GM19351 (cell line): ENCODE measurements around the gene CHAD.
A peak's percentile ranks its signal among the peaks of the same experiment; 100 is the strongest.
"Not testable (repeated sequence)": the region's sequence is repeated elsewhere in the genome, so short reads cannot be mapped to it uniquely, and the experiment has no call there.

Experiments used
- ATAC-seq: cut with Tn5 transposase; IDR thresholded peaks from one replicate; pipeline ENCODE4 v1.9.1; 2021; ENCODE audit warnings: mild to moderate bottlenecking, moderate library complexity; ENCODE audit not compliant: unreplicated experiment

The CHAD gene

DNA sequence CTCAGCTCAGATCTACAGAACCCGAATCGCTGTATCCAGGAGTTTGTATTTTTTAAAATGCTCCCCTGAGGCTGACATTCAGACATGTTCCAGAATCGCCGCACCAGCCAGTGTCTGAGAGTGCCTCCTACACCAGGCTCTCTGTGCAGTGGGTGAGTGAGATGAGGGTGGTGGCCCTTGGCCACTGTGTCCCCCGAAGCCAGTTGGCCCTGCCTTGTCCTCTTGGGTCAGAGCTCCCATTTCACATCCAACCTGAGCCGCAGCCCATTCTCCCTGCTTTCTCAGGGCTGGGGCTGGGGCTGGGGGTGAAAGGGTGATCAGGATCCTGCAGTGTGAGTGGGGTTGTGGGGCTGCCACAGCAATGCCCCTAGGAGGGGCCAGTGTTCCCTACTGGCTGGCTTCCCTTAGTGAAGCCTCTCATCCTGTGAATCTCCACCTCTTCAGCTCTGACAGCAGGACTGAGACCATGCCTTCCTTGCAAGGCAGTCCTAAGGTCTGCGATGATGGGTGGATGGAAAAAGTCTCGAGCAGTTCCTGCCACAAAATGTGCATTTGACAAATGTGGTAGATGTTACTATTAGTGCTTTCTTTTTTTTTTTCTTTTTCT lies 26.6 kb upstream of the CHAD start:
- no peak for ATAC-seq

DNA sequence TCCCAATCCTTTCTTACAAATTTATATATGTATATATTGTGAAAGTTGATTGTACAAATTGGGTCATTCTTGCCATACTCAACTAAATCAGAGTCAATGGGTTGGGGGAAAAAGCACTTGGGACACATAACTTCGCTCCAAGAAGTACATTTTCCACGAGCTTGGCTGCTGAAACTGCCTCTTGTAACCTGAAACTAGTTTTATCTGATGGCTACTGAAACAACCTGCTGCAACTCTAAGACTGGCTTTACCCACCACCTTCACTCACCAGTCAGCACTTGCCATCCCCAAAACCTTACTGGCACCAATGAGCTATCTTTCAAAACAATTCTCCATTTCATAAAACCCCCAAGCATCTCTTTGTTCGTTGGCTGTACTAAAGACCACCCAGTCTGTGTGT lies 25.1 kb upstream of the CHAD start:
- ATAC-seq = no peak

DNA sequence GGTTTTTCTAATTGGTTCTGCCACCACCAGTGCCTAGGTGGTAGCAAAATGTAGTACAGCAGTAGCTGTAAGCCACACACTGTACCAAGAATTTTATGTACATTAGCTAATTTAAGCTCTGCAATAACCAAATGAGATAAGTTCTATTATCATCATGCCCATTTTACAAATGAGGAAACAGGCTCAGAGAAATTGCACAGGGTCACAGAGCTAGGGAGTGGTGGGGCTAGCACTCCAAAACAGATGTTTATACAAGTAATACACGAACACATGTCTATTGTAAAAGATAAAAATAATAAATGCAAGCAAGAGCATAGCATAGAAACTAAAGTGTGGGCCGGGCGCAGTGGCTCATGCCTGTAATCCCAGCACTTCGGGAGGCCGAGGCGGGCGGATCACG lies 23.5 kb upstream of the CHAD start:
- ATAC-seq = no peak

DNA sequence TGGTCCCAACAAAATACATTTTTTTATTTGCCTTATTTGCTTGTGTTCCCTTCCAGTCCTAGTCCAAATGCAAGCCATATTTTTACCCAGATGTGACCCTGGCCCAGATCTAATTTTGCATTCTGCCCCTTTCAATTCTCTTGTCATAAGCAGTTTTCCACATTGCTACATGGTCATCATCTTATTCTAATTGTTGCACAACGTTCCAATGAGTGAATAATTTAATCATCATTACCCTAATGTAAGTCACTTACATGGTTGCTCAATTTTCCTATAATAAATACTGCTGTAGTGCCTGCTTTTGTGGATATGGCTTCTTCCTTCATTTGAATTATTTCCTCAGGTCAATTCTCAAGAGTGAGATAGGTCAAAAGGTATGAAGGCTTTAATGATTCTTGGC lies 22.8 kb upstream of the CHAD start:
- ATAC-seq = no peak

DNA sequence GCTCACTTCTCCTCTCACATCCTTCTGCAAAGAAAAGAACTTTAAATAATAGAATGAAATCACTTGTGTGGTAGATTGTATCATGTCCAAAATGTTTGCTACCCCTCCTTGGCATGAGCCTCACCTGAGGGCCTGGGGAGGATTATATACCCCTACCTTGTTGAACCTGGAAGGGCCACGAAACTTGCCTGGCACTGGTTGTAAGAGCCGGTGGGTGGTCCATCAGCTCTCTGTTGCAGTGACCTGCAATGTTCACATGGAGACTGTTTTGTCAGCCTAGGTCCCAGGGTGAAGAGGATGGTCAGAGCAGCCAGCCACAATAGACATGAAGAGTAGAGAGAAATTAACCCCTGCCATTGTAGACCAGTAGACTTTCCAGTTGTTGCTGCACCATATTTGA lies 20.2 kb upstream of the CHAD start:
- no peak for ATAC-seq

DNA sequence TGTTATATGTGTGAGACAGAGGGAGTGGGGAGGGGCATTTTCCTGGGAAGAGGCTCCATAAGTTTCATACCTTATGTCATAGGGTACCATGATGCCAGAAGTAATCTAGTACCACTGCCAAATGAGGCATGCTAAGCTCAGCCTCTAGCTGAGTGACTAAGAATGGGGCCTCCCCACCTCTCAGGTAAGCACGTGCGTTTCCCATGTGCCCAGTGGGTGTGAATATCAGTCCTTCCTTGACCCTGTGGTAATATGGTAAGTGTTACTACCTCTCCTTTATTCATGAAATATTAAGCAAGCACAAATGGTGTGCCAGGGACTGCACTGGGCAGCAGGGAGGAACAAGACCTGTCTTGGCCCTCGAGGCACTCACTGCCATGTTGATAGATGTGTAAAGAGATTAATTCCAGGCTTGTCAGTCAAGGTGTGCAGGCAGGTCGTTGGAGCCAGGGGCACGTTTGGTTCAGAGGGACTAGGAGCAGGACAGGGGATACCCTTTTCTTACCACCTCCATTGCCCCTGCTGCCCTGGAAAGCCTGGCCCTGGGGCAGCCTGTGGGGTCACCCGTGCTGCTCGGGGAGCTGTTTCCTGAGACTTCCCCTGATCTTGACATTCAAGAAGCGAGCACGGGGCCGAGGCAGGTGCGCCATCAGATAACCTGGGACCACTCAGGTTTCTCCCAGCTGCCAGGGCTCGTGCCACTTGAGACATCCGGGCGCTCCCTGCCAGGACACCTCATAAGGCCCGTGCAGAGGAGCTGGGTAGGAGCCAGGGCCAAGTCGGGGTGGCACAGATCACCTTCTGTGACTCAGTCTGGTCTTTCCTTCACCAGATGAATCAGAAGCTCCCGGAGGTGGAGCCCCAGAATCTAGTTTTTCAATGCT lies 18.8 kb upstream of the CHAD start:
- no peak for ATAC-seq

DNA sequence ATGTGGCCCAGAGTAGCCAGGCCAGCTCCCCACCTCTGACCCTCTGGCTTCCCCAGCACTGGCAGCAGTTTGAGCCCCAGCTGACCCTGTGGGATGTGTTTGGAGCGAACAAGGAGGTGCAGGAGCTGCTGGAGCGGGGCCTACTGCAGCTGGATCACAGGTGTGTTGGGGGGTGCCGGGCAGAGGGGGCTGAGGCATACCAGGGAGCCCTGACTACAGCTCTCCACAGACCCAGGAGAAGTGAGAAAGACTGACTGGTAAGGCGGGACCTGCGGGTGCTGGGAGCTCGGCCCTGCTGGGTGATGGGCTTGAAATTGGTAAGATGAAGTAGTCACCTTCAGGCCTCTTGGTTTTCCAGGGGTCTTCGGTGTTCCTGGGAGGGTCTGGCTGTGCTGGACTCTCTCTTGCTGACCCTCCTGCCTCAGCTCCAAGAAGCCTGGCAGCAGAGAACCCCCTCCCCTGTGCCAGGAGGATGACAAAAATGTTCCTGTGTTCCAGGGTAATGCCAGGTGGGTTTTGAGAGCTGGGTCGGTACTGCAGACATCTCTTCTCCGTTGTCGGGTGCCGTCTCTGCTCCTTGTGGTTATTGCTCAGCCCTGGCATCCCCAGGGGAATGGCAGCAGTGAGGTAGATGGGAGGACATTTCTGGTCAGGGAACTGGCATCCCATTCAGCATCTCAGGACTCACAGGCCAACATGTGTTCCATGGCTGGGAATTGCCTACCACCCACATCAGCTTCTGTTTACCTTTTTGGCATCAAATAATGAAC lies 15.9 kb upstream of the CHAD start:
- no peak for ATAC-seq

DNA sequence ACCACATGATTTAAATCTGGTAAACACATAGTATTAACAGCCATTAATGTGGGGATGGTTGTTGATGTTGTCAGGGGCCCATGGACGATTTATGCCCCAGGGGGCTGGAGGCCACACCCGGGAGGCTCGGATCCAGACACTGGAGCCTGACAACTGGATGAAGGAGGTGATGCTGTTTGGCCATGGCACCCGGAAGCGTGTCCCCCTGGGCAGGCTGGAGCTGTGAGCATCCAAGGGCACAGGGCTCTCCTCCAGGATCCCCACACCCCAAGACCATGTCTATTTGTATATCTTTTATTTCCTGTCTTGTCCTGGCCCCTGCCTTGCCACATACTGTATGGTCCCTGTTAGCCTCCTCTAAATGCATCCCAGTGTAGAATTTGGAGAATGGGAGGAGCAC lies 14.6 kb upstream of the CHAD start:
- no peak for ATAC-seq

DNA sequence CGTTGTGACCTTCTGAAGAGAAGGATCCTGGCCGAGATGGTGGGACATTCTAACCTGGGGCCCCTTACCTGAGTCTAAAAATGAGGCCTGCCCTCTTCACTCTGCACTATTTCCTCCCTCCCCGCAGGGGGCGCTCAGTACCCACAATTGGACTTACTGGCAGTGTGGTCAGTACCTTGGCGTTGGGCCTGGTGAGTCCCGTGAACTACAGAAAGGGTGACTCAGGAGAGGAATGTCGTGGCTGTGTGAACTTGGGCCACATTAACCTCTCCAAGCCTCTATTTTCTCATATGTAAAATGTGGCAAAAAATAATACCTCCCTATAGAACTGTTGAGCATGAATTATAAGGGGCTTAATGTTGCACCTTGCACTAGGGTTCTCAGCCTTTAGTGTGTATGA lies 13.8 kb upstream of the CHAD start:
- ATAC-seq = peak; percentile 34

DNA sequence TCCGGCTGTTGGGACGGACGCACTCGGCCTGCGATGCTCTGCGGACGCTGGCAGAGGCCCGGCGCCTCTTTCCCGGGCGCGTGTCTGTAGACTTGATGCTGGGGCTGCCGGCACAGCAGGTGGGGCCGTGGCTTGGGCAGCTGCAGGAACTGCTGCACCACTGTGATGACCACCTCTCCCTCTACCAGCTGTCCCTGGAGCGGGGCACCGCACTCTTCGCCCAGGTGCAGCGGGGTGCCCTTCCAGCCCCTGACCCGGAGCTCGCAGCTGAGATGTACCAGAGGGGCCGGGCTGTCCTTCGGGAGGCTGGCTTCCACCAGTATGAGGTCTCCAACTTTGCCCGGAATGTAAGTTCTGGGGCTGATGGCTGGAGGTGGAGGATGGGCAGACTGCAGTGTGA lies 13.4 kb upstream of the CHAD start:
- no peak for ATAC-seq

DNA sequence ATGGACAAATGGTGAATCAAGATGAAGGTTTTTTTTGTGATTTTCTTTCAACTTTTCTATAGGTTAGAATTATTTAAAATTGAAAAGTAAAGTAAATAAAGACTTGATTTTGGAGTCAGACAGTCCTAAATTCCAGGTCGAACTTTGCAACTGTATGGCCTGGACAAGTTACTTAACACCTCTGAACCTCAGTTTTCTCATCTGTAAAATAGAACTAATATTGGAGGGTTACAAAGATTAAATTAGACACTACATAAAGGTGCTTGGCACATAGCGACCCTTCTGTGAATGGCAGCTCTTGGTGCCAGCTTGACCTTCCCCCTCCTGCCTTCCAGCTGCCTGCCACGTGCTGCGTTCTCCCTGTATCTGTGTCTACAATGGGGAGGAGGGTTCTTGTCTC lies 13.0 kb upstream of the CHAD start:
- ATAC-seq = no peak

DNA sequence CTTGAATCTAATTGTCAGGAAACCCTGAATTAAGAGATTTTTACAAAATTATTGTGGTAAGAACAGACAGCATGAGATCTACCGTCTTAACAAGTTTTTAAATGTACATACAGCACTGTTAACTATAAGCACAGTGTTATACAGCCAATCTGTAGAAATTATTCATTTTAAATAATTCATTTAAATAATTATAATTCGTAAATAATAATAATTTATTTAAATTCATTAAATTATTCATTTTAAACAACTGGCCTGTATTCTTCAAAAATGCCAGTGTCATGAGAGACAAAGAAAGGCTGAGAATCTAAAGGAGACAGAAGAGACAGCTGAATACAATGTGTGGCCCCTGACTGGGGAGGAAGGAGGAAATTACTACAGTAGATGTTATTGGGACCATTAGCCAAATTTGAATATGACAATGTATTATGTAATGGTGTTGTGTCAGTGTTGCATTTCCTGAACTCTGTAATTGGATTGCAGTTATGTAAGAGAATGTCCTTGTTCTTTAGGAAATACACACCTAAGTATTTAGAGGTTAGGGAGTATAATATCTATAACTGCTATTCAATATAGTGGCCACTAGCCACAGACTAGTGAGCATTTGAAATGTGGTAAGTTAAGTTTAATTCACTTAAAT lies 12.3 kb upstream of the CHAD start:
- ATAC-seq = no peak

DNA sequence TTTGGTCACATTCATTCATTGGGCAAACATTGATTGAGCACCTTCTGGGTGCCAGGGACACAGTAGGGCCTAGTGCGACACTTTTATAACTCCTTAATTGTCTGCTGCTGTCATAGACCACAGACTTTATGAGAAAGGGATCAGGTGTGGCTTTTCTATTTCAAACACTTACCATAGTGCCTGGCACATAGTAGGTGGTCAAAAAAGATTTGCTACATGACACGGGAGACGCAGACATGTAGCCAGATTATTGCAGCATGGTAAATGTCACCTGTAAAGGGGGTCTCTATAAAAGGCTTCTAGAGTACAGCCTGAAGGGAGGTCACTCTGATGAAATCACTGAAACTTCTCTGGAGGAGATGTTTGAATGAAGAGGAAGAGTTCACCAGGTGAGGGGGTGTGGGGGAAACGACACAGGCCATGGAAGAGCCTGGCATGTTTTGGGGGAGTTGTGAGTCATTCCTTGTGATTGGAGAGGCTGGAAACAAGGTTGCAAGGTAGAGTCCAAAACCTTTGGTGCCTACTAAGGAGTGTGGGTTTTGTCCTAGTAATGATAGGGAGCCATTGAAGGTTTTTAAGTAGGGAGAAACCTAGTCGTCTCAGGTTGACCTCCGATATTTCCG lies 11.6 kb upstream of the CHAD start:
- ATAC-seq = no peak

DNA sequence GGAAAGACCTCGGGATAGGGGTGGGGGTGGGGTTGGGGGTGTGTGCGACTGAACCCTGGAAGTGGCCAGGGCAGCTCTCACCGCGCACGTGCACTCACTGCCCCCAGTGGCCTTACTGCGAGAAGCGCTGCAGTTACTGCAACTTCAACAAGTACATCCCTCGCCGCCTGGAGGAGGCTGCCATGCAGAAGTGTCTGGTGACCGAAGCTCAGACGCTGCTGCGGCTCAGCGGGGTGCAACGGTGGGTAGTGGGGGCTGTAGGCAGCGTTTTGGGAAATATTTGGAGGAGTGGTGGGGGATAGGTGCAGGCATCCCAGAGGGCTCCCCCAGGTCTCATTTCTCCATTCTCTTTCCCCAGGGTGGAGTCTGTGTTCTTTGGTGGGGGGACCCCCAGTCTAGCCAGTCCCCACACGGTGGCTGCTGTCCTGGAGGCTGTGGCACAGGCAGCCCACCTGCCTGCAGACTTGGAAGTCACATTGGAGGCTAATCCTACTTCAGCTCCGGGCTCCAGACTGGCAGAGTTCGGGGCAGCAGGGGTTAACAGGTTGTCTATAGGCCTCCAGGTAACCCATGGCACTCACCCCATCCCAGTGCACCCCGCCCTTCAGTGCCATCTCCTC lies 11.0 kb upstream of the CHAD start:
- no peak for ATAC-seq

DNA sequence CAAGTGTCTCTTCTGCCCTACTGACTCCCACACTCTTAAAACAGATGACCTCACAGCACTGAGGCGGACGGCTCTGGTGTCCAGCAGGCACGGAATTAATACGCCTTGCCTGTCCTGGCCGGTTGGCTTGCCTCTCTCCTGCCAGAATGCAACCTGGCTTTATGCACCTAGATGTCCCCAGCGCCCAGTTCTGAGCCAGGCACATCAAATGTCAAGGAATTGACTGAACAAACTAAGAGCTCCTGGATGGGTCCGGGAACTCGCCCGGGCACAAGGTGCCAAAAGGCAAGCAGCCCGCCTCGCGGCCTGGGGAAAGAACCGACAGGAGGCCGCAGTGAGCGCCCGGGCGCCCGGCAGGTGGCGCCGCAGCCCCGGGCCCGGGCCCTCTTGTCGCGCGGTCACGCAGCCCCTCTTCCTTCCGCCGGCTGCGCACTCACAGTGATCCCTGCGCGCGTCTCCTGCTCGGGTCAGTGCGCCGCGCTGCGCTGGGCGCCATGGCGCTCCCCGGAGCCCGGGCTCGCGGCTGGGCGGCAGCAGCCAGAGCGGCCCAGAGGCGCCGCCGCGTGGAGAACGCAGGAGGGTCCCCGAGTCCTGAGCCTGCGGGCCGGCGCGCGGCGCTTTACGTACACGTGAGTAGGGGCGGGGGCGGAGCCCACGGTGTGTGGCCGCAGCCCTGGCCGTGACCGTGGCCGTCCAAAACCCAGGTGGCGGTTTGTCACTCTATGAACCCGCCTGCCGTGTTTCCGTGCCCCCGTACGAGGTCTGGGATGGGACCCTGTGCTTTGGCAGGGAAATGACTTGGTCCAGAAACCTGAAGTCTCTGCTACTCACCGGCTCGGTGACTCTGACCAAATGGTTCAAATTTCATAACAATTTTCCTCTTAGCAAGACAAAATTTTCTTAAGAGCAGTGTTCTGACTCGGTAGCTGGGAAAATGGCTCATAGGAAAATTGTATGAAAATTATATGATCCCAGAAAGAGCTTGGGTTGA lies 10.0 kb upstream of the CHAD start, which contains the start of gene RSAD1:
RSAD1 (plus strand) TSS at position 470 of the 991 bp plus-strand sequence; CDS start at position 495, 25 bp downstream.
- peak; percentile 86 for ATAC-seq

DNA sequence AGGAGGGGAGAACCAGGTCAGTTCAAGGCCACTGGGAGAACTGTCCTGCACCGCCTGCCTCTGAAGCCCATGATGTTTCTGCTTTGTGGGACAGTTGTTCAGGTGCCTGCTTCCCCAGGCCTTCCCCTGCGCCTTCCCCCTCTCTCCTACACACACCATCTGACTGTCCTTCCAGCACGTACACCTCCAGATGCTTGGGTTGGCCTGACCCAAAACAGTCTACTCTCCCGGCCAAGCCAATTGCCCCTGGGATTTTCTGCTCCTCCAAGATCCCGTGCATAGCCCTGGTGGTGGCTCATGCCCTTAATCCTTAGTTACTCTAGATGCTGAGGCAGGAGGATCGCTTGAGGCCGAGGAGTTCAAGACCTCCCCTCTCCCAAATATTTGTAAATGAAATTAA lies 9.3 kb upstream of the CHAD start:
- no peak for ATAC-seq

DNA sequence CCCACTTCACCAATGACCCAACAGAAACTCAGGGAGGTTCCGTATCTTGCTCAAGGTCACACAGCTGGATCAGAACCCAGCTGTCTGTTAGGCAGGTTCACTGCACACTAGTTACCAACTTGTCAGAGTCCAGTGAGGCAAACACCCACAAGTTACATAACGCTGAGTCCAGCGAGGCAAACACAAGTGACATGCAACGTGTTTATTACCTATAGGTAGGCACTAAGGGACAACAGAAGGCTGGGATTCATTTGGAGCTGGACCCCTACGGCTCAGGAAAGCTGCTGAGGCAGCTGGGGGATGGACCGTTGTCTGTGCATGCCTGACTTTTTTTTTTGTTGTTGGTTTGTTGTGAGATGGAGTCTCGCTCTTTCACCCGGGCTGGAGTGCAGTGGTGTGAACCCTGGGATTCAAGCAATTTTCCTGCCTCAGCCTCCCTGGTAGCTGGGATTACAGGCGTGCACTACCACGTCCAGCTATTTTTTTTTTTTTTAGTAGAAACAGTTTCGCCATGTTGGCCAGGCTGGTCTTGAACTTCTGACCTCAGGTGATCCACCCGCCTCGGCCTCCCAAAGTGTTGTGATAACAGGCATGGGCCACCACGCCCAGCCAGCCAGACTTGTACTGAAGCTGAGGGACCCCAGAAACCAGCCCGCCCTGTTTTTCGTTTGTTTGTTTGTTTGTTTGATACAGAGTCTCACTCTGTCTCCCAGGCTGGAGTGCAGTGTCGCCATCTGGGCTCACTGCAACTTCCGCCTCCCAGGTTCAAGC lies 8.1 kb upstream of the CHAD start:
- ATAC-seq = no peak

DNA sequence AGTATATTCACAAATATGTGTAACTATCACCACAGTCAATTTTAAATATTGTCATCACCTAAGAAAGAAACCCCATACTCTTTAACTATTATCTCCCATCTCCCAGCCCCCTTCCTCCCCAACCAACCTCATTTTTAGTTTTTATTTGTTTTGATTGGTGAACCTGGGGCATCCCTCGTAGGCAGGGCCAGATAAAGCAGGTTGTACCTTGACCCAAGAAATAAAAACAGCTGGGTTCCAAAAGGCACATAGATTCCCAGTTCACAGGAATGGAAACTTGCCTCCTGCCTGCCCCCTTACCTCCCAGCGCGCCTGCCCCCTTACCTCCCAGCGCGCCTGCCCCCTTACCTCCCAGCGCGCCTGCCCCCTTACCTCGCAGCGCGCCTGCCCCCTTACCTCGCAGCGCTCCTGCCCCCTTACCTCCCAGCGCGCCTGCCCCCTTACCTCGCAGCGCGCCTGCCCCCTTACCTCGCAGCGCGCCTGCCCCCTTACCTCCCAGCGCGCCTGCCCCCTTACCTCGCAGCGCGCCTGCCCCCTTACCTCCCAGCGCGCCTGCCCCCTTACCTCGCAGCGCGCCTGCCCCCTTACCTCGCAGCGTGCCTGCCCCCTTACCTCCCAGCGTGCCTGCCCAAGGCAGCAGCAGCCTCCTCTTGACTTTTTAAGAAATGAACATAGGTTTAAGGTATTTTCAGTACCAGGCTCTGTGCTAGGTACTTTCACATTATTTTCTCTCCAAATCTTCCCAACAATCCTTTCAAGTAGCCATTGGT lies 7.3 kb upstream of the CHAD start:
- not testable (repeated sequence) for ATAC-seq
